ENCODE results near the gene ANP32A.

DNA sequence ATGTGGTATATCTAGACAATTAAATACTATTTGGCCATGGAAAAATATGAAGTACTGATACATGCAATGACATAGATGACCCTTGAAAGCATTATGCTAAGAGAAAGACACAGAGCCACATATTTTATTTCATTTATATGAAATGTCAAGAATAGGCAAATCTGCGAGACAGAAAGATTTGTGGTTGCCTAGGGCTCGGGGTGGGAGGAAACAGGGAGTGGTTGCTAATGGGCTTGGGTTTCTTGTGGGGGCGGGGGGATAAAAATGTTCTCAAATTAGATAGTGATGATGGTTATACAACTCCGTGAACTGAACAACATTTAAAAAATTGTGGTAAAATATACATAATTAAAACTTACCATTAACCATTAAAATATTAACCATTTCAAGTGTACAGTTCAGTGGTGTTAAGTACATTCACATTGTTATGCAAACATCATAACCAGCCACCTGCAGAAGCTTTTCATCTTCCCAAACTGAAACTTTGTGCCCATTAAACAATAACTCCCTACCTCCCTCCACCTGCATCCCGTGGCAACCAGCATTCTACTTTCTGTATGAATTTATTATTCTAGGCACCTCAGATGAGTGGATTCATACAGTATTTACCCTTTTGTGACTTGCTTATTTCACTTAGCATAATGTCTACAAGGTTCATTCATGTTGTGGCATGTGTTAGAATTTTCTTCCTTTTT, 24.3 kb upstream of the ANP32A start:
- no peak for TF ChIP-seq POLR2AphosphoS5 (IDR thresholded peaks at IDR 0.05)
- TF ChIP-seq, protein P1, sequence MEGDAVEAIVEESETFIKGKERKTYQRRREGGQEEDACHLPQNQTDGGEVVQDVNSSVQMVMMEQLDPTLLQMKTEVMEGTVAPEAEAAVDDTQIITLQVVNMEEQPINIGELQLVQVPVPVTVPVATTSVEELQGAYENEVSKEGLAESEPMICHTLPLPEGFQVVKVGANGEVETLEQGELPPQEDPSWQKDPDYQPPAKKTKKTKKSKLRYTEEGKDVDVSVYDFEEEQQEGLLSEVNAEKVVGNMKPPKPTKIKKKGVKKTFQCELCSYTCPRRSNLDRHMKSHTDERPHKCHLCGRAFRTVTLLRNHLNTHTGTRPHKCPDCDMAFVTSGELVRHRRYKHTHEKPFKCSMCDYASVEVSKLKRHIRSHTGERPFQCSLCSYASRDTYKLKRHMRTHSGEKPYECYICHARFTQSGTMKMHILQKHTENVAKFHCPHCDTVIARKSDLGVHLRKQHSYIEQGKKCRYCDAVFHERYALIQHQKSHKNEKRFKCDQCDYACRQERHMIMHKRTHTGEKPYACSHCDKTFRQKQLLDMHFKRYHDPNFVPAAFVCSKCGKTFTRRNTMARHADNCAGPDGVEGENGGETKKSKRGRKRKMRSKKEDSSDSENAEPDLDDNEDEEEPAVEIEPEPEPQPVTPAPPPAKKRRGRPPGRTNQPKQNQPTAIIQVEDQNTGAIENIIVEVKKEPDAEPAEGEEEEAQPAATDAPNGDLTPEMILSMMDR (IDR thresholded peaks at IDR 0.05): no peak
